Measurements from ENCODE around the gene LAMA3.

DNA sequence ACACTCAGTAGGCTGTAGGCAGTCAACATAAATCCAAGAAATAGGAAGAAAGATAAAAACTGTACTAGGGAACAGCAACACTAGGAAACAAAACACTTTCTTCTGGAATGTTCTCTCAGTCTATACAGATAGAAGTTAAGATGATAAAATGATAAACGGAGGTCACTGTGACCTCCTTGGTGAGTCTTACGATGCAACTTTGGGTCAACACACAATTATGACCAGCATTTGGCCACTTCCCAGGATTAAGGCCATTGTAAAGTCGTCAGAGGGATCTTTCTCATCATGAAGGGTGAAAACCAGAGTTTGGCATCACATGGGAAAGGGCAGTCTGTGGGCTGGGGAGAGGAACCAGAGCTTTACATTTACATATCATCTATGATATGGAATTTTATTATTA lies 33.4 kb downstream of the LAMA3 start:
- no peak for TF ChIP-seq POLR2A (IDR thresholded peaks at IDR 0.05)
- TF ChIP-seq CTCF (IDR thresholded peaks at IDR 0.05) = no peak
